ENCODE data around the gene NEK11.
"Not testable (repeated sequence)": the region's sequence is repeated elsewhere in the genome, so short reads cannot be mapped to it uniquely, and the experiment has no call there.

NEK11 gene

DNA sequence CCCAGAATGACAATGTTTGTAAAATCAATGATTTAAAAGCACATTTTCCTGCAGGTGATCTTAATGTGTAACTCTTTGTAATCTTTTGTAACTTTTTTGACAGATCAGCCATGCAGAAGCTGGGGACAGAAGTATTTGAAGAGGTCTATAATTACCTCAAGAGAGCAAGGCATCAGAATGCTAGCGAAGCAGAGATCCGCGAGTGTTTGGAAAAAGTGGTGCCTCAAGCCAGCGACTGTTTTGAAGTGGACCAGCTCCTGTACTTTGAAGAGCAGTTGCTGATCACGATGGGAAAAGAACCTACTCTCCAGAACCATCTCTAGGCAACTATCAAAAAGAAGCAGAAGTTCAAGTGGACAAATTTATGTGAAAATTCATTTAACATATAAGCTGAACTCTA, 322.8 kb downstream of the NEK11 start:
- ATAC-seq (replicated peaks; ENCODE audit: extremely low read depth, poor library complexity, severe bottlenecking): no peak
- Mint-ChIP-seq H3K27me3 (no peaks in the 10 kb centered on the region), H3K4me1 (no peaks in the 10 kb centered on the region)

DNA sequence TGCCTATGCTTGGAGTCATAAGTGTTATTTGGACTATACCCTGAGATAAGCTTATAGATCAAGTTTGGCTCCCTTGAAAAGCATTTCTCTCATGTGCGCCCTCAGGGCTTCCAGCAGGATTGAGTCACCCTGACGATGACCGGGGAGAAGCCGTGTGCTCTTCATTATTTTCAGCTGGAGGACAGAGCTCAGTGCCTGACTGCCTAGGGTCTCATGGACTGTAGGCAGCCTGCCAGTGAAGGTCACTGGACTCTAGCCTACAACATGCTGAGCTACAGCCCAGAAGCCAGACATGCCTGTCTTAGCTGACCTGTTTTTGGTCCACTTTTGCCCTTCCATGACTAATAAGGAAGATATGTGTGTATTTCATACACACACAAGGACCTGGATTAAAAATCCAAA, 323.3 kb downstream of the NEK11 start:
- Mint-ChIP-seq H3K36me3 (ENCODE audit: insufficient read depth) (no peaks in the 10 kb centered on the region), H3K9me3 (no peaks in the 10 kb centered on the region), H3K4me1 (no peaks in the 10 kb centered on the region), H3K27me3 (no peaks in the 10 kb centered on the region), H3K4me3 (no peak overlapping the region), H3K27ac (ENCODE audit: low read depth) (no peak overlapping the region)
- no peak for DNase-seq (ENCODE audit: low spot score in 2 of 2)
- no peak for ATAC-seq (replicated peaks; ENCODE audit: extremely low read depth, poor library complexity, severe bottlenecking)

More for the DNA sequence above, 322.8 kb downstream of the NEK11 start:
- Mint-ChIP-seq H3K4me3 (no peak overlapping the region), H3K9me3 (no peaks in the 10 kb centered on the region), H3K27ac (ENCODE audit: low read depth) (no peak overlapping the region), H3K36me3 (ENCODE audit: insufficient read depth) (no peaks in the 10 kb centered on the region)
- no peak for DNase-seq (ENCODE audit: low spot score in 2 of 2)

DNA sequence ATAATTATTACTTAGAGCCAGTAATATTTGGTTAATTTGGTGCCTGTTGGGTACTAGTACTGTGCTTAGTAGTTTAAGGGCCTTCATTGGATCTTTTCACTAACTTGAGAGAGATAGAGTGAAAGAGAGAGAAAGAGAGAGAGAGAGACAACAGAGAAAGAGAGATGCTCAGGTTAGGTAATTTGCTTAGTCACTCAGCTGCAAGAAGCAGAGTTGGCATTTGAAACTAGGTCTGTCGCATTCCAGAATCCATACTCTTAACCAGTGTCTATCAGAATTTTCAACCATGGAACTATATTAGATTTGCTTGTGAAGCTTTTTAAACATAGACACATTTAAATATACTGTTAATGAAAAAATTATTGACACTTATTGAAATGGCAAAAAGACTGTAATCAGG, 323.8 kb downstream of the NEK11 start:
- peaks cover 3% of the 10 kb centered on the region for H3K27me3 Mint-ChIP-seq
- DNase-seq (ENCODE audit: low spot score in 2 of 2) (no peak), ATAC-seq (replicated peaks; ENCODE audit: extremely low read depth, poor library complexity, severe bottlenecking) (no peak)
- H3K4me1 Mint-ChIP-seq: no peaks in the 10 kb centered on the region
- no peaks in the 10 kb centered on the region for H3K36me3 Mint-ChIP-seq (ENCODE audit: insufficient read depth)
- H3K27ac Mint-ChIP-seq (ENCODE audit: low read depth): no peak overlapping the region
- no peaks in the 10 kb centered on the region for H3K9me3 Mint-ChIP-seq
- H3K4me3 Mint-ChIP-seq: no peak overlapping the region

DNA sequence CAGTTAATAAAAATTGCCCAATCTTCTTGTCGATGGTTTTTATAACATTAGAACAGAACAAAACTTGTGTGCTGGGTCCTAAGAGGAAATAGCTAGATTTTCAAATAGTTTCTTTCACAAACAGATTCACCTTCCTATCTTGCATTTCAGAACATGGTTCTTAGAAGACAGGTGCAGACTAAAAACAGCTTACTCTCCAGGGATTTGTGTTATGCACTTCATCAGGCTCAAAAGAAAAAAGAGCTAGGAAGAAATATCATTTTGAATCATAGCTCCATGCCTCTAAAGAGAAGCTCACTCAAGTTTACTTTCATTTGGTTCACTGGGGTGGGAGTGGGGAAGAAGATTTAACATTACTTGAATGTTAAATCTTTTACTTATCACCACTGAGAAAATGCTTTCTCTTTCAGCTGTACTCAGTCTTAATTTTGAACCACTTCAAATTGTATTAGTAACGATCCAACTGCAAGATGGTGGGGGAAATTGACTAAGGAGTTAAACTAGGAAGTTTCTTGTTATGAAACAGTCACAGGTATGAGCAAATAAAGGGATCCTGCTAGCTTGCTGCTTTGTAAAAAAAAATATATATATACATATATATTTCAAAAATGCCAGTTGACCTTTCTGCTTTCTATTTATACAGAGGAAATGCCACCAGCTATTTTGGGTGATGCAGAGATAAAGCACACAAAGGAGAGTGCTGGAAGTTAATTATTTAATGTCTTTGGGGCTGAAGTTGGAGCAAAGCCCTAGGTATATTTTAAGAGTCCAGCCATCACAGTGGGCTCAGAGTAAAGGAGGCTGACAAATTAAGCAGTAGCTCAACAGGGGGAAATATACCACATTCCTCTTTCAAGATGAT, 326.6 kb downstream of the NEK11 start:
- Mint-ChIP-seq H3K27ac (ENCODE audit: low read depth) (no peak overlapping the region), H3K27me3 (peaks cover 18% of the 10 kb centered on the region), H3K36me3 (ENCODE audit: insufficient read depth) (no peaks in the 10 kb centered on the region), H3K4me3 (no peak overlapping the region), H3K4me1 (no peaks in the 10 kb centered on the region), H3K9me3 (no peaks in the 10 kb centered on the region)
- ATAC-seq (replicated peaks; ENCODE audit: extremely low read depth, poor library complexity, severe bottlenecking) (no peak), DNase-seq (ENCODE audit: low spot score in 2 of 2) (no peak)

DNA sequence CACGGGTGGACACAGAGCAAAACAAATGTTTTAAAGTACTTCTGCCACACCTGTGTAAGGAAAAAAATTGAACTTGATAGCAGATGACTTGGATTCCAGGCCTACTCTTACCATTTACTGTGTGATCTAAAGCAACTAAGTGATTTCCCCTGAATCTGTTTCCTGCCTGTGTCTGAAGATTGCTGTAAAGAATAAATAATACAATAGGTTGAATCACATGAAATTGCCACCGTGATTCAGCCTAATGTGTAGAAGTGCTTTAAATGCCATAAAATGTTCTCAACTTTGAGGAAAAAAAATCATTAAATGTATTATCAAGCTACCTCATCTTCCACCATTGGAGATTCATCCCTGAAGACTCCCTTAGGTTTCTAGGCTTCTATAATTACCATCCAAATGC, 327.3 kb downstream of the NEK11 start:
- Mint-ChIP-seq H3K4me1 (no peaks in the 10 kb centered on the region), H3K27ac (ENCODE audit: low read depth) (no peak overlapping the region), H3K9me3 (no peaks in the 10 kb centered on the region), H3K4me3 (no peak overlapping the region), H3K27me3 (peaks cover 18% of the 10 kb centered on the region), H3K36me3 (ENCODE audit: insufficient read depth) (no peaks in the 10 kb centered on the region)
- DNase-seq (ENCODE audit: low spot score in 2 of 2) (no peak), ATAC-seq (replicated peaks; ENCODE audit: extremely low read depth, poor library complexity, severe bottlenecking) (no peak)

DNA sequence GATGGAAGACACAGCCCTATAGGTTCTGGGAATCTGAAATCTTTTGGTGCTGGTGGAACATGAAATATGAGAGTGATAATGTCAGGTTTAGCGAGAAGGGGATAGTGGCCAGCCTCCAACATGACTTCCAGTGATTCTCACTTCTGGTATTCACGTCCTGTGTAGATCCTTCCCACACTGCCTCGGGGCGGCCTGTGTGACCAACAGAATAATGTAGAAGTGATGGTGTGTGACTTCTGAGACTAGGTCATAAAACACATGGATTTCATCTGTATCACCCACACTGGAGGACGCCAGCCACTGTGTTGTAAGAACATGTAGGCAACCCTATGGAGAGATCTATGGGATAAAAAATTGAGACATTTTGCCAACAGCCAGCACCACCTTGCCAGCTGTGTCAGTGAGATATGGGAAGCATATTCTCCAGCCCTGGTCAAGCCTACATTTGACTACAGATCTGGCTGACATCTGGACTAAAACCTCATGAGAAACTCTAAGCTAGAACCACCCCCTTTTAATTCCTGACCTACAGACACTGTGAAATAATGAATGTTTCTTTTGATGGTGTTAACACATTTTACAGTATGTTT, 329.4 kb downstream of the NEK11 start:
- ATAC-seq (replicated peaks; ENCODE audit: extremely low read depth, poor library complexity, severe bottlenecking) (no peak), DNase-seq (ENCODE audit: low spot score in 2 of 2) (no peak)
- H3K4me1 Mint-ChIP-seq: no peaks in the 10 kb centered on the region
- H3K27ac Mint-ChIP-seq (ENCODE audit: low read depth): no peak overlapping the region
- no peaks in the 10 kb centered on the region for H3K9me3 Mint-ChIP-seq
- H3K36me3 Mint-ChIP-seq (ENCODE audit: insufficient read depth): no peaks in the 10 kb centered on the region
- no peak overlapping the region for H3K4me3 Mint-ChIP-seq
- H3K27me3 Mint-ChIP-seq: peaks cover 34% of the 10 kb centered on the region

DNA sequence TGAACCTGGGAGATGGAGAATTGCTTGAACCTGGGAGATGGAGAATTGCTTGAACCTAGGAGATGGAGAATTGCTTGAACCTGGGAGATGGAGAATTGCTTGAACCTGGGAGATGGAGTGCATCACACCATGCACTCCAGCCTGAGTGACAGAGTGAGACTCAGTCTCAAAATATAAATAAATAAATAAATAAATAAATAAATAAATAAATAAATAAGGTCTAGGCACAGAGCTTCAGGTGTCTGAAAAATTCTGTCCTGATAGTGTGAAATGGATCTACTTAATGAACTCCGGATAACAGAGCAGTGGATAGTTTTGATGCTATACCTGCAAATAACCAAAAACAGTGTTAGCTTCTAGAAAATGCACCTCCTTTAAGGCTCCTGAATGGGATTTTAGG, 330.6 kb downstream of the NEK11 start:
- H3K9me3 Mint-ChIP-seq: no peaks in the 10 kb centered on the region

DNA sequence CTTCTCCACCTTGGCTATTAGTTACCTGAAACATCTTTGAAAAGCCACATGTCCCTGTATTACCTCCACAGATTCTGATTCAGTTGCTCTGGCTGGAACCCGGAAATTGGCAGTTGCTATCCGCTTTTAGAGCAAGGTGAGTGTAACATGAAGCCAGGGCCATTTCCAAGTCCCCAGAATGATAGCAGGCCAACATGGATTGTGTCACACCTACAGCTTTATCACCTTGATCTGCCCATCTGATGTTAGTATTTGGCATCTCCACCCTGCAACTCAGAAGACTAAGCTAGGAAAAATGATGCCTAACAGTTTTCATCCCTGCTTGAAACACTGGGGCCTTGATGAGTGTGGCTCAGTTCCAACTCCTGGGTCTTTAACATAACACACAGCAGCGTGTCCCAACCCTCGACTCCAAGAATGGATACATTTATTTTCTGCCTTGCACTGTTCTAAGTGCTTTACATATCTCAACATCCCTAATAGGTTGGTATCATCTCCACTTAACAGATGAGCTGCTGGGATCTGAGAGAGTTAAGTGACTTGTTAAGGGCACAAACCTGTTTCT, 333.6 kb downstream of the NEK11 start:
- H3K27me3 Mint-ChIP-seq: peaks cover 71% of the 10 kb centered on the region
- no peak overlapping the region for H3K4me3 Mint-ChIP-seq
- H3K4me1 Mint-ChIP-seq: peaks cover 8% of the 10 kb centered on the region
- H3K27ac Mint-ChIP-seq (ENCODE audit: low read depth): no peak overlapping the region
- no peaks in the 10 kb centered on the region for H3K9me3 Mint-ChIP-seq
- ATAC-seq (replicated peaks; ENCODE audit: extremely low read depth, poor library complexity, severe bottlenecking): no peak
- H3K36me3 Mint-ChIP-seq (ENCODE audit: insufficient read depth): peaks cover 2% of the 10 kb centered on the region
- no peak for DNase-seq (ENCODE audit: low spot score in 2 of 2)

More for the DNA sequence above, 330.6 kb downstream of the NEK11 start:
- Mint-ChIP-seq H3K36me3 (ENCODE audit: insufficient read depth) (no peaks in the 10 kb centered on the region), H3K27me3 (peaks cover 46% of the 10 kb centered on the region), H3K4me3 (no peak overlapping the region), H3K4me1 (peaks cover 4% of the 10 kb centered on the region), H3K27ac (ENCODE audit: low read depth) (no peak overlapping the region)
- DNase-seq (ENCODE audit: low spot score in 2 of 2): no peak
- no peak for ATAC-seq (replicated peaks; ENCODE audit: extremely low read depth, poor library complexity, severe bottlenecking)

DNA sequence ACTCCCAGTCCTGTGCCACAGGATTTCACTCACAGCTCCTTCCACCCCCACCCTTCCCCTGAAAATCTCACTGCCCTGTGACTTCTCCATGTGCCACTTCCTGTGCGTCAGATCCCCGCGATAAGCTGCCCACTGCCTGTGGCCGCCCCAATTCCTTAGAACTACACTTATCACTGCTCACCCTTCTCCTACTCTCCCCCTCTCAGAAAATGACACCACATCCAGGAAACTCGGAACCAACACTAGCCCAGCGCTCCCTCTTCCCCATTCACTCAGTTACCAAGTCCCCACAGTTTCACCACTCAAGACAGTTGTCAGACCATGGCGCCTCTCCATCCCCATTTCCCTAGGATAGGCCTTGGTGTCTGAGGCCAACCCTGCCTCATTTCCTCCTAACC, 334.4 kb downstream of the NEK11 start:
- H3K27me3 Mint-ChIP-seq: peaks cover 69% of the 10 kb centered on the region
- H3K27ac Mint-ChIP-seq (ENCODE audit: low read depth); DNase-seq (ENCODE audit: low spot score in 2 of 2); H3K4me3 Mint-ChIP-seq; H3K9me3 Mint-ChIP-seq; H3K36me3 Mint-ChIP-seq (ENCODE audit: insufficient read depth); H3K4me1 Mint-ChIP-seq: not testable (repeated sequence)
- peak; percentile 33 for ATAC-seq (replicated peaks; ENCODE audit: extremely low read depth, poor library complexity, severe bottlenecking)

DNA sequence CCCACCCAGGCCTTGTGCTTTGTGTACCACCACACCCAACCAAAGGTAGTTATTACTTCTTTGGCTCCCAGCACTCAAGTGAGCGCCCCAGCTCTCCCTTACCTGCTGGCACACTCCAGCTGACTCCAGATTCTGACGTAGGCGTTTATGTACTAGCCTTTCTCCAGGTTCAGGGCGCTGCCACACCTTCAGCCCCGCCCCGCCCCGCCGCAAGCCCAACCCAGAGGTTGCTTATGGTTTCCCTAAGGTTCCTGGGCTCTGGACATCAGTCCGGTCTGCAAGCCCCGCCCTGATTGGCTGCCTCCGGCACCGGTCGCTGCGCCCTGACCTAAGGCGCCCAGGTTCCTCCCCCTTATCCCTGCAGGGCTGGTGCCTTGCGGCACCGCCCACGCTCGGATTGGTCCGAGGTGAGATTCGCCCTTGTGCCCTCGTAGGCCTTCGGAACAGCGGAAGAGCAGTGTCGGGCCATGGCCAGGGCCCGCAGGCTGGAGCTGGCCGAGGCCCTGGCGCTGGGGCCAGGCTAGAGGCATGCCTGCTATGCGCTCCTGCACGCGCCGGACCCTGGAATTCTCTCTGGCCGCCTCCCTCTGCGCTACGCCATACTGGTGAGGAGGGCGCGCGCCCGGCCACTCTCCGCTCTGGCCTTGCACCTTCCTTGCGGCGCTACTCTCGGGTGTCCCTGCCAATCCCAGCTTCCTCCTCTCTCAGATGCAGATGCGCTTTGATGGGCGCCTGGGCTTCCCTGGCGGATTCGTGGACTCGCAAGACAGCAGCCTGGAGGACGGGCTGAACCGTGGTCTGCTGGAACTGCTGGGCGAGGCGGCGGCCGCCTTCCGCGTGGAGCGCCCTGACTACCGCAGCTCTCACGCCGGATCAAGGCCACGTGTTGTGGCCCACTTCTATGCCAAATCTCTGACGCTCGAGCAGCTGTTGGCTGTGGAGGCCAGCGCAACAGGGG, 335.1 kb downstream of the NEK11 start:
- peak; percentile 37 for ATAC-seq (replicated peaks; ENCODE audit: extremely low read depth, poor library complexity, severe bottlenecking)
- H3K4me3 Mint-ChIP-seq: peak overlapping the region; percentile 41
- no peak for DNase-seq (ENCODE audit: low spot score in 2 of 2)

DNA sequence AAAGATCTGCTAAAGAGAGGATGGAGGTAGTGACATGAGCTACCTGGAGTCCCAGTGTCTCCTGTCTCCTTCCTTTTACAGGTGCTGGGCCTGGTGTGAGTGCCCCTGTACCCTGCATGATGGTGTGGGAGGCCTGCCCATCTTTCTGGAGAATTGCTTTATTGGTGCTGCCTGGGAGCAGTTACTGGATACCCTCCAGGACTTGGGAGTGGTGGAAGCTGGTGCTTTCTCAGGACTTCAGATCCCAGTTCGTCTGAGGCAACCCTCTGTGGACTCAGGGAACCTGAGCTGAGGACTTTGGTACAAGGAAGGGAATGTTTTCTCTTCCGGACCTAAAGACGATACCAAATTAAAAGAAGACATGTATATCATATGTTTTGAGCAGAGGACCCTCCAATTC, 336.6 kb downstream of the NEK11 start:
- H3K27me3 Mint-ChIP-seq: peaks cover 59% of the 10 kb centered on the region
- H3K27ac Mint-ChIP-seq (ENCODE audit: low read depth): no peak overlapping the region
- no peak overlapping the region for H3K4me3 Mint-ChIP-seq
- H3K4me1 Mint-ChIP-seq: peaks cover 8% of the 10 kb centered on the region
- no peak for ATAC-seq (replicated peaks; ENCODE audit: extremely low read depth, poor library complexity, severe bottlenecking)
- peaks cover 2% of the 10 kb centered on the region for H3K36me3 Mint-ChIP-seq (ENCODE audit: insufficient read depth)
- H3K9me3 Mint-ChIP-seq: no peaks in the 10 kb centered on the region
- no peak for DNase-seq (ENCODE audit: low spot score in 2 of 2)

More for the DNA sequence above, 335.1 kb downstream of the NEK11 start:
- H3K27me3 Mint-ChIP-seq: peaks cover 63% of the 10 kb centered on the region
- H3K4me1 Mint-ChIP-seq: peaks cover 8% of the 10 kb centered on the region
- no peaks in the 10 kb centered on the region for H3K9me3 Mint-ChIP-seq
- no peak overlapping the region for H3K27ac Mint-ChIP-seq (ENCODE audit: low read depth)
- peaks cover 2% of the 10 kb centered on the region for H3K36me3 Mint-ChIP-seq (ENCODE audit: insufficient read depth)

DNA sequence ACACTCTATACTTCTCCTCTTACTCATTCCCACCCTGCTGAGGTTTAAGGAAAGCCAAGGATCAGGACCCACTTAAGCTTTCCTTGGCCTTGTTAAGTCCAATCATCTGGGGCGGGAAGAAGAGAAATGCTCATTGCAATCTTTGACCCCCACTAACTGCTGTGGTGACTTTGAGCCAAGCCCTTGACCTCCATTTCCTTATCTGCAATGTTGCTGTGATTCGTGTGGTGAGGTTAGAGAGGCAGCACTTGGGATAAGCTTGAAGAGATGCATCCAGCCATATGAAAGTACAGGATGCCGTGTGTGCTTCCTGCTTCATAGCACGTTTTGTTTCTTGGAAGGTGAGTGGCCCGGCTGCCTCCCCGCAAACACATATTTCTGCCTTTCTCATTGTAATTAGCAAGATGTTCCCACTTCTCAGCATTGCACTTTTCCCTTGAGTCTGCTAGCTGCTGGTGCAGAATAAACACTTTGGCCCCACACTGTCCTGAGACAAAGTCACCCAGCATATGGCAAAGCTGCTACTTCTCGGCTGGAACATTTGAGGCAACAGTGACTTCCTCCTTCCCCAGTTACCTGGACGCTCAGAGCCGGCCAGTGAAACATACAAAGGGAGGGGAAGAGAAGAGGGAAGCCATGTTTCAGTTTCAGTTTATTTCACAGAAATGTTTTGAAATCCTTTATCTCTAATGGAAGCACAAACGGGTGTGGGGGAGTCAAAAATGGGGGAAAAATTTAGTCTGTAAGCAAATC, 344.4 kb downstream of the NEK11 start:
- DNase-seq (ENCODE audit: low spot score in 2 of 2) (no peak), ATAC-seq (replicated peaks; ENCODE audit: extremely low read depth, poor library complexity, severe bottlenecking) (no peak)
- no peaks in the 10 kb centered on the region for H3K9me3 Mint-ChIP-seq
- H3K27me3 Mint-ChIP-seq: no peaks in the 10 kb centered on the region
- peaks cover 2% of the 10 kb centered on the region for H3K36me3 Mint-ChIP-seq (ENCODE audit: insufficient read depth)
- H3K4me3 Mint-ChIP-seq: no peak overlapping the region
- peaks cover 6% of the 10 kb centered on the region for H3K4me1 Mint-ChIP-seq
- H3K27ac Mint-ChIP-seq (ENCODE audit: low read depth): no peak overlapping the region

All from central memory CD8-positive, alpha-beta T cell (primary cell).